Coronary artery (tissue), 2 donors: ENCODE results near the gene PRICKLE4.

Experiments
- DNase-seq: peaks from one replicate; pipeline ENCODE4 v3.0.0-alpha.2; 2017; ENCODE audit warnings: low spot score
- H3K27ac ChIP-seq, 2 donors: fragments of 200-600 bp; sonication (generic); one replicate each; pipeline ENCODE4 v1.5.1; 2016 to 2019
- H3K4me3 ChIP-seq: fragments of 200-600 bp; sonication (generic); 2 replicates; pipeline ENCODE4 v1.5.1; 2016; ENCODE audit warnings: mild to moderate bottlenecking, moderate library complexity
- CTCF ChIP-seq: fragments of 200-600 bp; sonication (generic); IDR thresholded peaks from one replicate; pipeline ENCODE4 v1.5.1; 2019; ENCODE audit warnings: antibody characterized with exemption

PRICKLE4 gene

GRCh38 chr6:41784581-41785171, 4.1 kb downstream of the PRICKLE4 start:
- Histone ChIP-seq H3K27ac (no peak overlapping the region), H3K4me3 (no peak overlapping the region)
- DNase-seq: no peak
- TF ChIP-seq CTCF: no peak

GRCh38 chr6:41785254-41785653, 4.7 kb downstream of the PRICKLE4 start:
- TF ChIP-seq CTCF: no peak
- no peak overlapping the region for H3K27ac ChIP-seq
- DNase-seq: no peak
- no peak overlapping the region for H3K4me3 ChIP-seq

- H3K27ac ChIP-seq: peak overlapping the region; percentile 75 to 100
- DNase-seq: peak; percentile 81
- H3K4me3 ChIP-seq: peak overlapping the region; percentile 98
- TF ChIP-seq CTCF: no peak
These were observed 5.3 kb downstream of the PRICKLE4 start for GRCh38 chr6:41785689-41786450.

GRCh38 chr6:41786451-41787218, 6.1 kb downstream of the PRICKLE4 start:
- DNase-seq: peak; percentile 89
- Histone ChIP-seq H3K4me3 (peak overlapping the region; percentile 98), H3K27ac (peak overlapping the region; percentile 75 to 100)
- TF ChIP-seq CTCF: peak; percentile 89

- Histone ChIP-seq H3K4me3 (peak within 1 kb of the TSS; percentile 98), H3K27ac (peak within 1 kb of the TSS; percentile 75 to 100)
- peak; percentile 97 for DNase-seq
- TF ChIP-seq CTCF: peak; percentile 90
These were observed 6.8 kb downstream of the PRICKLE4 start, which contains the start of gene TOMM6 for GRCh38 chr6:41787219-41787917. Gene TOMM6, plus strand, starts transcription at chr6:41787694. Its CDS starts 4 bp downstream, at chr6:41787698.

GRCh38 chr6:41789390-41789724, 8.8 kb downstream of the PRICKLE4 start:
- Histone ChIP-seq H3K4me3 (no peak overlapping the region), H3K27ac (no peak overlapping the region)
- DNase-seq: no peak
- no peak for TF ChIP-seq CTCF
